Testis (tissue), 2 donors: ENCODE results near the gene ANGPTL4.

Experiments
- CTCF ChIP-seq, 3 experiments: fragments of 450-650 bp in 2 of 3; fragments of 200-600 bp in 1 of 3; sonication (generic) in 1 of 3; IDR thresholded peaks; one replicate each; pipeline ENCODE4 v1.5.1; 2016 to 2019; ENCODE audit warnings: antibody characterized with exemption in 3 of 3, mild to moderate bottlenecking in 2 of 3, moderate library complexity in 1 of 3
- POLR2A ChIP-seq: fragments of 450-650 bp; IDR thresholded peaks from one replicate; pipeline ENCODE4 v1.6.1; 2017; ENCODE audit warnings: antibody characterized with exemption, mild to moderate bottlenecking, moderate library complexity

GRCh38 chr19:8329996-8330395 is 34.0 kb upstream of the ANGPTL4 start:
- TF ChIP-seq CTCF (IDR thresholded peaks at IDR 0.05) (no peak), POLR2A (no peak)
